NCI-H1436 treated with DMSO at 0.1 percent for 48 hours (cell line): ENCODE results near the gene FUS.
"Not testable (repeated sequence)": the region's sequence is repeated elsewhere in the genome, so short reads cannot be mapped to it uniquely, and the experiment has no call there.

Experiments used
- DNase-seq: peaks from one replicate; lab custom pipeline; 2025; lab: John Stamatoyannopoulos, UW

FUS gene

DNA sequence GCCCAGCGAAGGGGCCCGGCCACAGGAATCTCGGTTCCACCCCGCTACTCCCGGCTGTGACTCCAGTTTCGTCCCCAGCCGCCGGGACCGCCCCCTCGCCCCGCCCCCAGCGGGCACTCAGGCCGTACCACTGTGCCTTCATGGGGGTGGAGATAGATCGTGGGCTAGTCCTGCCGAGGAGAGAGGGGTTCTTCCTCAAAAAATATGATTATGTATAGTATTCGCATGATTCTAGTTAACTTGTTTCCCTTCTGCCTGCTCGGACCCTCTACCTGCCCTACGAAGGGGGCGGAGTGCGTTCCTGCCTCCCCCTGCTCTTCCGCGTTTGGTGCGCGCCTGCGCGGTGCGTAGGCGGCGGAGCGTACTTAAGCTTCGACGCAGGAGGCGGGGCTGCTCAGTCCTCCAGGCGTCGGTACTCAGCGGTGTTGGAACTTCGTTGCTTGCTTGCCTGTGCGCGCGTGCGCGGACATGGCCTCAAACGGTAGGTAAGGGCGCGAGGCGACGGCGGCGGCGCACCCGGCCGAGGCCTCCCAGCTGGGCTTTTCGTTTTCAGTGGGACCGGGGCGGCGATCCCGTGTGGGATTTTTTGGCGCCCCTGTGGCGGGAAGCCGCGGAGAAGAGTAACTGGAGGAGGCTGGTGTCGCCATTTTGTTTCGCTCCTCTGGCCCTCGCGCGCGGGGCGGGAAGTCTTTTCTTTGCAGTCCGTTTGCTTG, at the start of gene FUS:
Gene FUS (plus strand): TSS at position 393 of the 713 bp plus-strand sequence. CDS start 76 bp downstream, at position 469.
- DNase-seq: peak; percentile 59

DNA sequence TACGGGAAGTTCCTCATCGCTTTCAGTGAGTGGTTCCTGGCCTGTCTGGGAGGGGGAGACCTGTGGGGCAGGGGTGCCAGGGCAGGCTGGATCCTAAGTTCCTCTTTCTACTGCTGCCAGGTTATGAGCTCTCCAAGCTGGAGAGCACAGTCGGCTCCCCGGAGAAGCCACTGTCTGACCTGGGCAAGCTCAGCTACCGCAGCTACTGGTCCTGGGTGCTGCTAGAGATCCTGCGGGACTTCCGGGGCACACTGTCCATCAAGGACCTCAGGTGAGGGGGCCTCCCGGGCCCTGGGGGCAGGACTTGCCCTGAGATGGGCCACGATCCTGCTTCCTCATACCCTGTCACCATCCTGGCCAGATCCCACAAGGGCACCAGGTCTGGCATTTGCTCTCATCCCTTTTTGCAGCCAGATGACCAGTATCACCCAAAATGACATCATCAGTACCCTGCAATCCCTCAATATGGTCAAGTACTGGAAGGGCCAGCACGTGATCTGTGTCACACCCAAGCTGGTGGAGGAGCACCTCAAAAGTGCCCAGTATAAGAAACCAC, 49.5 kb upstream of the FUS start:
- DNase-seq: no peak

DNA sequence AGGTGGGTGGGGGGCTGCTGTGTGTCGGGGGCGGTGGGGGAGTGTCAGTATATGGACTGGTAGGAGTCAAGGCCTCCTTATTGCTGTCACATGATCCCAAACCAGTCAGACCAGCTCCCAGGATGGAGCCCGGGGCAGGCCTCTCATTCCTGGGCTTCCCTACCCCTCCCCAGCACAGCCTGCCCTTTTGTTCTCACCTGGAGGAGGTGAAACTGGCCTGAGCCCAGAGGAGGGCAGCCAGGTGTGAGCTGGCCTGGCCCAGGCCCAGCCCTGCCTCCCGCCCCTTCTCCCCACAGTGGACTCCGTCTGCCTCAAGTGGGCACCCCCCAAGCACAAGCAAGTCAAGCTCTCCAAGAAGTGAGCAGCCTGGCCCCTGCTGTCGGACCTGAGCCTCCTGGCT, 49.0 kb upstream of the FUS start:
- DNase-seq: no peak

DNA sequence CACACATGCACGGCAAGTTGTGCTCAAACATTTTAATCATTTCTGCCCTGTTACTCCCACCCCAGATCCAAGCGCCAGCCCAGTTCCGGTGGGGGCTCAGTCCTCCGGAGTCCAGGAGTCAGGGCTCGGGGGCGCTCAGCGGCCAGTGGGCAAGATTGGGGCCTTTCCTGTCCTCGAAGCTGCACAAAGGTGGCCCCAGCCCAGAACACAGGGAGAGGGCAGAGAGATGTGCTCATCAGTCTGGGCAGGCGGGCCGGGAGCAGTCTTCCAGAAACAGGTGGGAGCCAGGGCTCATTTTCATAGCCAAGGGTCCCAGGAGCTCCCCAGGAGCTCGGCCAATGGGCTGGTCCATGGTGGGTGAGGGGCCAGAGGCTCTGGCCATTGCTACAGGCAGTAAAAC, 48.5 kb upstream of the FUS start:
- DNase-seq: no peak

DNA sequence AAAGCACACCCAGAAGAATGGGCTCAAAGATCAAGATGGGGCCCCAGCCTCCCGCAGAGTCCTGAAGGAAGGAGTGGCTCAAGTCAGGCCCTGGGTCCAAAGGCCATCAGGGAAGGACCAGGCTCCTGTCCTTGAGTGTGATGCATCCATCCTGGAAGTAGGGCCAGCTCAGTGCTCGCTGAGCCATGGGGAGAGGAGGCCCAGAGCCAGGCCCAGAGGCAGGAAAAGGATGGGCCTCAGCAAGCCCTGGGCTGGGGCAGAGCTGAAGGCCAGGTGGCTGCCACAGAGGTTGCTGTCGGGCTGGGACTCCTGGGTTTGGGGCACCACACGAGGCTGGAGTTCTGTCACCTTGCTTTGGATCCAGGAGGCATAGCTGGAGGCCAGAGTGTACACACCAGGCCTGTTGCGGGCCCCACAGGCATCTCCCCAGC, 48.1 kb upstream of the FUS start:
- no peak for DNase-seq

DNA sequence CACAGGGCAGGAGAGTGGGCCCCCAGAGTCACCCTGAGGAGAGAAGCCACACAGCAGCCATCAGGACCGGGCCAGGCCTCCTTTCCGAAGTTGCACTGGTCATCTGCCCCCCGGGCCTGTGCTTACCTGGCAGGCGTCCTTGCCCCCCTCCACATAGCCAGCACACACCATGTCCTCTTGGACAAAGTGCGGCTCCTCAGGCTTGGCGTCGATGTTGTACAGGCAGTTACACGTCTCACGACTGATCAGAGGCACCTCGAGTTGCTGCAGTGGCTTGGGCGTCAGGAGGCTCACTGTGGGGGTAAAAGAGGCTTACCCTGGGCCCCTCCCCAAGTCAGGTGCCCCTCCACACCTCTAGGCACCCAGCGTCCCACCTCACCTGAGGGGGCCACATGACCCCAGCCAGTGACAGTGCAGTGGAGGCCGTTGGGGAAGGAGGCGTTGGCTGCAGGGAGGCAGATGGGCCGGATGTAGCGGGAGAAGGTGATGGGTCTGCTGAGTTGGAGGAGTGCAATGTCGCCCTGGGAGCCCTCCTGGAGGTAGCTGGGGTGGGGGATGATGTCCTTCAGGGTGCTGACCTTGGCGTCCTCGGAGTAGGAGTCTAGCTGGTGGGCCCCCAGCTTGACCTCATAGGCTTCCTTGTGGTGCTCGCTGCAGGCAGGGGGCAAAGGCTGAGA, 47.5 kb upstream of the FUS start:
- no peak for DNase-seq

DNA sequence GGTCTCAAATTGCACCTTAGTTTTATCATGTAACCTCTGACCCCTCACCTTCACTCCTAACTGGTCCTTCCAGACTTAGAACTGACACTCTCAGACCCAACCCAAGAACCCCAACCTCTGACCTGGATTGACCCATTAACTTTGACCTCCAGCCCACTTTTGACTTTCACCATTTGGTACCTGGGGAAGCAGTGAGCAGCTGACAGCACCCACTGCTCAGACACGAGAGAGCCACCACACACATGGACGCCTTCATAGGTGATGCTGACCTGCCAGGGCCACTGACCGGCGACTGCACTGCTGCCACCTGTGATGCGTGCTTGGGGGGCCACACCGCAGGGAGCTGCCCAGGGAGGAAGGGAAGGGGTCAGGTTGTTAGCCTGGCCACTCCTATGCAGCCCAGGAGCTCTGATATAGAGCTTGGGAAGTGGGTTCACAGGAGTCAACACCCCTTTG, 46.9 kb upstream of the FUS start:
- no peak for DNase-seq

DNA sequence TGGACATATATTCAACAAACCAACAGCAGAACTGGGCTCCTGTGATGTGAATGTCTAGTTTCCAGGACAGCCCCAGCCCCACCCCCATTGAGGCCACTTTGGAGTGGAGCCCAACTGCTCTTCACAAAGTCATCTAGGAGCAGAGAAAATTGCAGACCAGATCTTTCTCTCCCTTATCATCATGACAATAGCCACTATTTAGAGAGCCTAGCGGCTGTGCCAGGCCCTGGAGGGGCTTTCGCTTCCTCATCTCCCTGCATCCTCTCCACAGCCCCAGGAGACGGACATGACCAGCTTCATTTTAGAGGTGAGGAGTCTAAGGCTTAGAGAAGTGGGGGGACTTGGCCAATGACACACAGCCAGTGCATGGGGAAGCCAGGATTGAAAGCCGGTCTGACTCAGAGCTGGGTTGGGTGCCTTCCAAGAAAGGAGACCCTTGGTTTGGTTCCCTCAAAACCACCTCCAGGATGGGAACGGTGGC, 45.8 kb upstream of the FUS start:
- DNase-seq: no peak

DNA sequence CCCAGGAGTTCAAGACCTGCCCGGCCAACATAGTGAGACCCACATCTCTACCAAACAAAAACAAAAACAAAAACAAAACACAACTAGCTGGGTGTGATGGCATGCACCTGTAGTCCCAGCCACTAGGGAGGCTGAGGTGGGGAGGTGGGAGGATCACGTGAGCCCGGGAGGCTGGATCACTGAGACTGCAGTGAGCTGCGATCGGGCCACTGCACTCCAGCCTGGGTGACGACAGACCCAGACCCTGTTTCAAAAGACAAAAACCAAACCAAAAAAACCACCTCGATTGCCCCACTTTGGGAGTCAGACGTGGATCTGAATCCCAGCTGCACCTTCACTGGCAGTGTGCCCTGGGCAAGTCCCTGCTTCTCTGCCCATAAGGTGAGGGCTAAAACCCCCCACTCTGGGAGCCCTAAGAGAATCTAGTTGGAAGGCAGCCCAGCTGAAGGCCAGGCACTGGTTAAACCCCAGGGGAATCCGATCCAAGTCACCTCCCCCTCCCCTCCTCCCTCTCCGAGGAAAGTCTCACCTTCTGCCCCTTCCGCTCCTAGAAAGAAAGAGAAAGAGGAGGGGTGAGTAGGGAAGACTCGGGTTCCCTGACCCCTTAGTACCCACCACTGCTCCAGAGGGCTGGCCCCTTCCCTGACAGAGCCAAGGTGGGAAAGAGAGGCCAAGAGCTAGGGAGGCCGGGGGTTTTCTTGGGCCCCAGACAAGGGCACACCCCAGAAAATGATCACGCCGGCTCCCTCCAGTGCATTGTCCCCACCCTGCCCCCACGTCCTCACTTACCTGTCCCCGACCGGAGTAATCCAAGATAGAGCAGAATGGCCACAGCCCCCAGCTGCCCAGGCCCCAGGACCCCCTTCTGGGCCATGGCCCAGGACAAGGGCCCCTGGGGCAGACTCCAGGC, 45.1 kb upstream of the FUS start:
- DNase-seq: no peak

DNA sequence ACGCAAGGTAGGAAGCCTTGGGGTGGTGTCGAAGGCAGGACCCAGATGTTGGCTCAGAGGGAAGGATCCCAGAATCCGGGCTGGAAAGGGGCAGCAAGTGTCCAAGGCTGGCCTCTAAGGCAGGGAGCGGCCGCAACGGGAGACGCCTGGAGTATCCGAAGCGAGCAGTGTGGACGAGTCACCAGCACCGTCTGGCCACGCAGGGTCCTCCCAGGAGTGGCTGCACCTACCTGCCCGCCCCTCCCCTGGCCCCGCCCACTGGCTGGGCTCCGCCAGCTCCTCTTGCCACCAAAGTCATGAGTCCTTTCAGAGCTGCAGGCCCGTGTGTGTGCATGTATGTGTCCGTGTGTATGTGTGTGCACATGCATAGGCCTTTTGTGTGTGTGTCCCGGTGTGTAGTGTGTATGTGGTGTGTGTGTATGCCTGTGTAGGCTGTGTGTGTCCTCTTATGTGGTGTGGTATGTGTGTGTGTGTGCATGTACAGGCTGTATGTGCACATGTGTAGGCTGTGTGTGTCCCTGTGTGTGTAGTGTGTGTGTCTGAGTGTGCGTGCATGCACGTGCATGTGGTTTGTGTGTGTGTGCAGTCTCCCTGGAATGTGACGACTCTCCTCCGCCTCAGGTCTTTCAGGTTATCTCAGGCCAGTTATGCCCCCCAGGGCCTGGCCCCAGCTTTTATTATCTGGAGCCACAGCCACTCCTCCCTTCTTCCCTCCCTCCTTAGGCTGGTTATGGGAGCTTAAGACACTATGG, 44.2 kb upstream of the FUS start, which contains the start of gene PRSS8:
Gene PRSS8 (minus strand): TSS at position 193 of the 752 bp plus-strand sequence. CDS start 229 bp downstream, outside the sequence.
- no peak for DNase-seq

DNA sequence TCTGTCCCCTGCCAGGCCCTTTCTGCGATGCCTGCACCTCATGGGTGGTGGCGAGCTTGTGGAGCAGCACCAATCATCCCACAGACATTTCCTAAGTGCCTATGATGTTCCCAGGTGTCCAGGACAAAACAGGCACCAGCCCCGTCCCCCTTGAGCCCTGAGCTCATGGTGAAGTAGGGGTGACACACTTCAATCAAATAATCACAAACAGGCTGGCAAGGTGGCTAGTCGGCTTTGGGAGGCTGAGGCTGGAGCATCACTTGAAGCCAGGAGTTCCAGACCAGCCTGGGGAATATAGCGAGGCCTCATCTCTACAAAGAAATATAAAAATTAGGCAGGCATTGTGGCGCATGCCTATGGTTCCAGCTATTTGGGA, 43.7 kb upstream of the FUS start:
- no peak for DNase-seq

DNA sequence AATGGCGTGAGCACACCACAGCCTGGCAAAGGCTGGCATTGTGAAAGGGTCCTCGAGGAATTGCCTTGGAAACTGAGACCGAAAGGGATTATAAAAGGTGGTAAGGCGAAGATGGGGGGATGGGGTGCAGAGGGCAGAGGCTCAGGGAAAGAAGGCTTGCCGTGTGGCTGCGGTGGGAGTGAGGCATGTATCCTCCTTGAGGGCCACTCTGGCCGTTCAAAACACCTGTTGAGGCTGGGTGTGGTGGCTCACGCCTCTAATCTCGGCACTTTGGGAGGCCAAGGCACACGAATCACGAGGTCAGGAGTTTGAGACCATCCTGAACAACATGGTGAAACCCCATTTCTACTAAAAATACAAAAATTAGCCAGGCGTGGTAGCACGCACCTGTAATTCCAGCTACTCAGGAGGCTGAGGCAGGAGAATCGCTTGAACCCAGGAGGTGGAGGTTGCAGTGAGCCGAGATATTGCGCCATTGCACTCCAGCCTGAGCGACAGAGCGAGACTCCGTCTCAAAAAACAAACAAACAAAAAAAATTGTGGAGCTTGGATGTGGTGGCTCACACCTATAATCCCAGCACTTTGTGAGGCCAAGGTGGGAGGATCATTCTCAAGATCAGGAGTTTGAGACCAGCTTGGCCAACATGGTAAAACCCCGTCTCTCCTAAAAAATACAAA, 43.0 kb upstream of the FUS start:
- DNase-seq: not testable (repeated sequence)

DNA sequence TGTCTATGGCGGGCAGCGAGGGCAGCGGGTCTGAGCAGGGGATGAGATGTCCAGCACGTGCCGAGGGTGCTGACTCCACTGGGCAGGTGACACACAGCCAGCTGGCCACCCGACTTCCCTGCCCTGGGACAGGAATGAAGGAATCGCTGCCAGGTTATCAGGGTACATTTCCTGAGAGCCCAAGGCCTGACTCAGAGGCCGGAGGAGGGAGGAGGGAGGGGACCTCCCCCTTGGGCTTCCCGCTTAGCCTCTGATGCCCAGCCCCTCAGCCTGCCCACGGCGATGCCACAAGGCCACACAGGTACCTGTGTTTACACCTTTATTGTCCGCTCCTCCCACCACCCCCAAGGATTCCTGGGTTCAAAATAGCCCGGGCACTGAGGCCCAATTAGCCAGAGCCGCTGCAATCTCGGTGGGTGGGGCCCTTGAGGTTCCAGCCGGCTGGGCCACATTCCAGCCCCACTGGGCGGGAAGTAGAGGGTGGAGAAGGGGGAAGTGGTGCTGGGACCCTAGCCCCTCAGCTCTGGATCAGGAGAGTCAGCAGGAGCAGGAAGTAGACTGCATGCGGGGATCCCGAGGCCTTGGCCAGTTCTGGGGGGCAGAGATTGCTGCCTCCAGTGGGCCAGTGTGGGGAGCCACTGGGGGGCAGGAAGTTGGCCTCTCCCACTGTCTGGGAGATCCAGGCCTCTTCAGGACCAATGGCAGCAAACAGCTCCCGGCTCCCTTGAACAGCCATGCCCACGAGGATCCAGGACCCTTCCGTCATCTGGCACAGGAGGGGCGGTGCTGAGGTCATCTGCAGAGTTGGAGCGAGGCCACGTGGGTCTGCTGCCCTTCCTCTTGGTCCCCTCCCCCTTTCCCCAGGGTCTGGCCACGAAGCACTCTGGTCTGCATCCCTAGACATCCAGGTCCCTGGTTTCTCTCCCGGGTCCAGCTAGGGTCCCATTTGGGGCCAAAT, 41.0 kb upstream of the FUS start:
- no peak for DNase-seq

DNA sequence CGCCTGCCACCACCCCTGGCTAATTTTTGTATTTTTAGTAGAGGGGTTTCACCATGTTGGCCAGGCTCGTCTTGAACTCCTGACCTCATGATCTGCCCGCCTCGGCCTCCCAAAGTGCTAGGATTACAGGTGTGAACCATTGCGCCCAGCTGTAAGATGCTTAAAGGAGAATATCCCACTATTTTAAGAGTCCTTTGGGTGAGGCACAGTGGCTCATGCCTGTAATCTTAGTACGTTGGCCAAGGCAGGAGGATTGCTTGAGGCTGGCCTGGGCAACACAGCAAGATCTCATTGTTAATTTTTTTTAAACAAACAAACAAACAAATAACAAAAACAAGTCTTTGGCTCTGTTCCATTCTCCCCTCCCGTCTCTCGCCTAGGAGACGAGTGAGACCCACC, 38.9 kb upstream of the FUS start:
- not testable (repeated sequence) for DNase-seq

DNA sequence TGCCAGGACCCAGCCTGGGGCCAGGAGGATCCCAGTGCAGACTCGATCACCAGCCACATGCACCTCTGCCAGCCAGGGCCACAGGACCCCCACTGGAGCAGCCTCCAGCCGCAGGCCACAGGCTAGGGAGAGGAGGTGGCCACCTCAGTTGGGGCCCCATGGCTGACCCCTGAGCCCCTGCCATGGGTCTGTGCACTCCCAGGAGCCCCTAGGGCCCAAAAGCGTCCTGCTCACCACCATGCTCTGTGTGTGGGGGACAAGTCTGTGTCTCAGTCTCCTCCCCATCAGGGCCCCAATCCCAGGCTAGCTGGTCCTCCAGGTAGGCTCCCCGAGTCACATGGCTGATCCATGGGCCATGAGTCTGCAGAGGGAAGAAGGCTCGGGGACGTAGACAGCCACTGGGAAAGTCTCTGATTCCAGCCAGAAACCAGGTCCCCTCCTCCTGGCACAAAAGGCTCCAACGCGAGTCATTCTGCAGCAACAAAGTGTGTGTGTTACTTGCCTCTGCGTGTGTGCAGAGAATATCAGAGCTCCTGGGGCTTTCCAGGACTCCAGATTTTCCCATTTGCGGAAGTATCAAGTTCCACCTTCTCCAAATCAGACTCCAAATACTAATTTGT, 38.3 kb upstream of the FUS start:
- no peak for DNase-seq

DNA sequence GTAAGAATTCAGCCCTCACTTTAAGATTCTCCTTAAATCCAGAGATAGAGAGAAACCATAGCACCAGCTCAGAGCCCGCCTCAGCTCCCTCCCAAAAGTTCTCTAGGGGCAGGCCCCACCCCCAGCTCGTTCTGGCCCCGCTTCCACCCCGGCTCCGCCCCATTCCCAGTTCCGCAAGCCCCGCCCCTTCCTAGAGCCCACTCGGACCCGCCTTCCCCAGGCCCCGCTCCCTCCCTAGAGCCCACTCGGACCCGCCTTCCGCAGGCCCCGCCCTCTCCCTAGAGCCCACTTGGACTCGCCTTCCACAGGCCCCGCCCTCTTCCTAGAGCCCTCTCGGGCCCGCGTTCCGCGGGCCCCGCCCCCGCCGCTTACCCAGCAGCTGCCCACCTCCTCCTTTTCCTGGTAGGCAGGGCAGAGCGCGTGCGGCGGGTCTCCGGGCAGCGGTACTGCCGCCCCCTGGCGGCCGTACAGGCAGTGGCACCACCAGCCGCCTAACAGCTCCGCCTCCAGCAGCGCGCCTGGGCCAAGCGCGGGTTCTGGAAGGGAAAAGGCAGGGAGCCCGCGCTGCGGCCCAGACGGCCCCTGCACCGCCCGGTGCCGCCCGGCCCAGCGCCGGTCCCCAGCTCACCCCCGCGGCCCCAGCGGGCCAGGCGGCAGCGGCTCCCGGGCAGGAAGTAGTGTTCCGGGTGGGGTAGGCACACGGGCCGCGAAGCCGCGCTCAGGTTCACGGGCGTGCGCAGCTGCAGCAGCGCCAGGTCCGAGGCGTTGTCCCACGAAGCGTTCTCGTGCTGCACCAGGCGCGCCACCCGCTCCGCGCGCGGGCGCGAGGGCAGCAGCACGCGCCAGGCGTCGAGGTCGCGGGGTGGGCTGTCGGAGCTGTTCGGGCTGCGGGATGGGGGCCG, 37.6 kb upstream of the FUS start:
- DNase-seq: peak; percentile 81

DNA sequence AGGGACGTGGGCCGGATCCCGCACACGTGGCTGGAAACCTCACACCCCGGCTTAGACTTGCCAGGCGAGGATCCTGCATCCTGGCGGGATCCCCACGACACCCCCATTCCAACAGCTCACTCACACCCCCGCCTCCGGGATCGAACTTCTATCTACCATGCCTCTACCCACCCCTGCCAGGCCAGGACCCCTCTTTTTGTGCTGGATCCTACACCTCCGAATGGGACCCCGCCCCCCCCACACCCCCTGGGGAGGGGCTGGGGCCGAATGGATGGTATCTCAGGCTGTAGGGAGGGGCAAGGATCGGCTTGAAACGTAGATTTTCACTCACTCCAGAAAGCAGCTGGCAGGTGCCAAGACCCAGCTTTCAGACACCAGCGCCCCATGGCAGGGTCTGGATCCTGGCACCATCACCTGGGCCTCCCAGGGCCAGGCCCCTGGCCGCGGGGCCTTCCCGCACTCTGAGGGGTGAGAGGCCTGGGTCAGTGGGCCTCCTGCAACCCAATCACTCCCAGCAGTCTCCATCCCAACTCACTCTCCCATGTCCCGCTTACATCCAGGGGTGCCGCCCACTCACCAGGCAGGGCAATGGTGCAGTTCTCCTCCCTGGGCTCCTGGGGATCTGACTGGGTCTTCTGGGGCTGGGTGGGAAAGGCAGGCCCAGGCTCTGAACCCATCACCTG, 36.8 kb upstream of the FUS start:
- no peak for DNase-seq
